HepG2 (cell line): ENCODE measurements around the gene COPS4.

Source experiments
- CTCF ChIP-seq: sonication (generic); formaldehyde crosslinking; IDR thresholded peaks from 2 replicates; pipeline ENCODE4 v1.5.0; 2020; ENCODE audit warnings: mild to moderate bottlenecking, missing genetic modification reagents, moderate library complexity
- MLLT10 ChIP-seq: sonication (generic); formaldehyde crosslinking; IDR thresholded peaks from 2 replicates; pipeline ENCODE4 v1.4.0; 2020; ENCODE audit warnings: missing genetic modification reagents
- NR3C1 ChIP-seq: sonication (generic); formaldehyde crosslinking; IDR thresholded peaks from 2 replicates; pipeline ENCODE4 v1.4.0; 2020; ENCODE audit warnings: missing genetic modification reagents
- ZNF768 ChIP-seq: sonication (generic); formaldehyde crosslinking; IDR thresholded peaks from 2 replicates; pipeline ENCODE4 v1.4.0; 2020; ENCODE audit warnings: missing genetic modification reagents
- TF ChIP-seq, protein P1 (sequence below): sonication (generic); formaldehyde crosslinking; IDR thresholded peaks from 2 replicates; pipeline ENCODE4 v1.9.0; 2021; ENCODE audit warnings: missing genetic modification reagents, borderline replicate concordance

- TF ChIP-seq NR3C1 (CRISPR knock-in tag) = no peak
- TF ChIP-seq CTCF (CRISPR knock-in tag) = no peak
- no peak for TF ChIP-seq ZNF768
- TF ChIP-seq, protein P1, sequence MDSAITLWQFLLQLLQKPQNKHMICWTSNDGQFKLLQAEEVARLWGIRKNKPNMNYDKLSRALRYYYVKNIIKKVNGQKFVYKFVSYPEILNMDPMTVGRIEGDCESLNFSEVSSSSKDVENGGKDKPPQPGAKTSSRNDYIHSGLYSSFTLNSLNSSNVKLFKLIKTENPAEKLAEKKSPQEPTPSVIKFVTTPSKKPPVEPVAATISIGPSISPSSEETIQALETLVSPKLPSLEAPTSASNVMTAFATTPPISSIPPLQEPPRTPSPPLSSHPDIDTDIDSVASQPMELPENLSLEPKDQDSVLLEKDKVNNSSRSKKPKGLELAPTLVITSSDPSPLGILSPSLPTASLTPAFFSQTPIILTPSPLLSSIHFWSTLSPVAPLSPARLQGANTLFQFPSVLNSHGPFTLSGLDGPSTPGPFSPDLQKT (CRISPR knock-in tag) = no peak
- TF ChIP-seq MLLT10 (CRISPR knock-in tag) = no peak
Observed at GRCh38 chr4:83108101-83108861, 73.3 kb downstream of the COPS4 start.
